HG03139 (cell line): Measurements from ENCODE around the gene RBMY1D.
"Not testable (repeated sequence)": the region's sequence is repeated elsewhere in the genome, so short reads cannot be mapped to it uniquely, and the experiment has no call there.

Experiments
- ATAC-seq: cut with Tn5 transposase; IDR thresholded peaks from one replicate; pipeline ENCODE4 v1.9.1; 2021; ENCODE audit not compliant: unreplicated experiment

Gene RBMY1D

GRCh38 chrY:21894426-21894825, at the start of gene RBMY1D:
Gene RBMY1D (minus strand): TSS chrY:21894526. CDS start chrY:21892513, 2,013 bp downstream.
- not testable (repeated sequence) for ATAC-seq

- not testable (repeated sequence) for ATAC-seq
Observed at GRCh38 chrY:21917932-21918331, 23.6 kb upstream of the RBMY1D start, which contains the start of gene RBMY1E. Gene RBMY1E (minus strand): TSS chrY:21918032. CDS start chrY:21916054, 1,978 bp downstream.

- peak; percentile 87 for ATAC-seq
Observed at GRCh38 chrY:21869407-21870076, 24.8 kb downstream of the RBMY1D start.

- no peak for ATAC-seq
Observed at GRCh38 chrY:21845481-21845880, 48.8 kb downstream of the RBMY1D start.

GRCh38 chrY:21842090-21842489, 52.2 kb downstream of the RBMY1D start:
- no peak for ATAC-seq

GRCh38 chrY:21839489-21839888, 54.8 kb downstream of the RBMY1D start:
- no peak for ATAC-seq

GRCh38 chrY:21836343-21836742, 58.0 kb downstream of the RBMY1D start:
- ATAC-seq = no peak

GRCh38 chrY:21835052-21835451, 59.3 kb downstream of the RBMY1D start:
- no peak for ATAC-seq
